ENCODE measurements around the gene SLX4IP.

The SLX4IP gene

DNA sequence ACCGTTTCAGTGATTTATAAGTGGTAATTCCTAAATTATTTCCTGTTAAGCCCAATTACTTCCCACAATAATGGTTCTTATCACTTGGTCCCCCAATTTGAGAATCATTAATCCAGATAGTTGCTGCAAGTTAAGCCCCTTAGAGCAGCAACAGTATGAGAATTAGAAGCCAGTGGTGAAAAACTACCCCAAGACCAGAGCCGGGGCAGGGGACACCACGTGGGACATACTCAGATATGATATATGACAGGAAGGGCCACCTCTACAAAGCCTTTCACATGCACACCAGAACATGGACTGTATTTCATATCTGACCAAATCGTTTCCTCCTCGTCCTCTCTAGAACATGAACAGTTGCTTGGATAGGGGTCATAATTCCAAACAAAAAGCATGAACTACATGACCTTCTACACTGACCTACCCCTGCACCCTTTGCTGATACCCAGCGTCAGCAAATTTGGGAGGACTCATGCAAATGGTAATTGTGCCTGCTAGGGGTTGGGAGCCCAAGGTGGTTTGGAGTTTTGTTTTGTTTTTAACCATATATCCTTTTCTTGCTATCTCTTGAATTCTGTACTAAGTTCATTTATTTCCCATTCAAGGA is 234.8 kb downstream of the SLX4IP start:
- H3K4me3 ChIP-seq (ENCODE audit: low read length): peak overlapping the region; percentile 89
- H3K27me3 ChIP-seq (ENCODE audit: control insufficient read depth, insufficient read depth, low read length): no peaks in the 10 kb centered on the region
- H3K4me2 ChIP-seq (ENCODE audit: low read length): peak overlapping the region; percentile 91
- H3K9me3 ChIP-seq (replicated peaks; ENCODE audit: low read length): no peaks in the 10 kb centered on the region
- H3K4me1 ChIP-seq (ENCODE audit: control insufficient read depth, insufficient read depth, low read length): peaks cover 49% of the 10 kb centered on the region
- H3K9ac ChIP-seq (ENCODE audit: low read depth, low read length): peak overlapping the region; percentile 79
- peaks cover 5% of the 10 kb centered on the region for H3K36me3 ChIP-seq (ENCODE audit: insufficient read depth, low read length)

DNA sequence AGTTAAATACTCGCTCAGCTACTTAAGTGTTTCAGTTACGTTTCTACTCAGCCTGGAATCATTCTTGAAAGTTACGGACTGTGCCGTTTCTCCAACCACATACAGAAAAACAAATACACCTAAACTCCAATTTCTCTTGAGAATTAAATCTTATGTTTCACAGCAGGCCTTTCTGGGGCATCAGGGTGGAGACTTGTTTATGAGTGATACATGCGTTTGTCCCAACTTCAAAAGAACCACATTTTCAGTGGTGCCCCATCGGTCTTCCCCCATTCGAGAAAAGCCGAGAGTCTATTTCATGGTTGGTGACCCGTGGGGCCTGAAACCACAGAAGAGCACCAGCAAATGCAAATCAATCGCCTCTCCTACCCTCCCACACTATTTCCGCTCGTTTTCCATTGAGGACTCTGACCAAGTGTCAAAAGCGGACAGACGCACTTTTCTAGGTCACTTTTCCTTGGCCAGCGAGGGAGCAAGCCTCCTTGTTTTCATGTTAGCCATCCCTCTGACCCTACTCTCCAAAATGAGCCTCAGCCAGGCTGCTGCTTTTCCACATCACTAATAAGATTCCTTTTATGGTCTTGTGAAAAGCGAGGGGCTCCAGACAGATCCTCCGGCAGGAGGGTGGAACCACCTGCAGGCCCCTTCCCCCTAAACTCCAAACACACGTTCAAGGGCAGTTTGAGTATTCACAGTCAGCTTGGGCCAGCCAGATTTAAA is 235.6 kb downstream of the SLX4IP start:
- peaks cover 47% of the 10 kb centered on the region for H3K4me1 ChIP-seq (ENCODE audit: control insufficient read depth, insufficient read depth, low read length)
- H3K4me2 ChIP-seq (ENCODE audit: low read length): peak overlapping the region; percentile 91
- H3K27me3 ChIP-seq (ENCODE audit: control insufficient read depth, insufficient read depth, low read length): no peaks in the 10 kb centered on the region
- H3K9me3 ChIP-seq (replicated peaks; ENCODE audit: low read length): no peaks in the 10 kb centered on the region
- H3K4me3 ChIP-seq (ENCODE audit: low read length): peak overlapping the region; percentile 89
- peak overlapping the region; percentile 79 for H3K9ac ChIP-seq (ENCODE audit: low read depth, low read length)
- H3K36me3 ChIP-seq (ENCODE audit: insufficient read depth, low read length): peaks cover 5% of the 10 kb centered on the region

DNA sequence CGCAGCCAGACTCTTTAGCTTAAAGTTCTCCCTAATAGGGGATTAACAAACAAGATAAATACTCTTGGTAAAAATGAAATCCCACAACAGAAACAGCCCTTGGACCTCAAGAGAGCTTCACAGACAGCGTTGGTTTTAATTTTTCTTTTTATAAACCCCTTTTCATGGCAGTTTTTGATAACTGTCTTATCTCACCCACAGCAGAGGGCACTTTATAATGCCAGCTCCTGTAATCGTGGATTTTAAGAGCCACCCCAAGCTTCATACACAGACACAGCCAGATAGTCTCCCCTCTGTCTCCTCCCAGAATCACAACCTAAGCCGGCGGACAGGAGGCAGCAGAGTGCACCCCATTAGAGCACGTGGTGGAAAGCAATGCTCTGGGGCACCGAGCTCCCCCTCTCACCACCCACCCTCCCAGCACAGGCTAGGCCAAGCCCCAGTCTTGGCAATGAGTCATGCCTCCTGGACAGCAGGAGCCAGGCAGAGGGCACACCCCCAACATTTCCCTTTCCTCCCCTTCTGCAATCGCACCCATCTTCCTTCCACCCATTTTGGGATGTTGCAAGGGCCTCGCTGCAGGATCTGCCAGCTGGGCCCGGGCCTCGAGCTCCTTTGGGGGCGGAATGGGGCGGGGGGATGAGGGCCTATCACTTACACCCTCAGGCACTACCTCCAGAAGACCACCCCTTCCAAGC is 236.3 kb downstream of the SLX4IP start:
- Histone ChIP-seq H3K27me3 (ENCODE audit: control insufficient read depth, insufficient read depth, low read length) (no peaks in the 10 kb centered on the region), H3K36me3 (ENCODE audit: insufficient read depth, low read length) (peaks cover 5% of the 10 kb centered on the region), H3K9ac (ENCODE audit: low read depth, low read length) (peak overlapping the region; percentile 96), H3K4me1 (ENCODE audit: control insufficient read depth, insufficient read depth, low read length) (peaks cover 42% of the 10 kb centered on the region), H3K4me3 (ENCODE audit: low read length) (peak overlapping the region; percentile 89), H3K9me3 (replicated peaks; ENCODE audit: low read length) (no peaks in the 10 kb centered on the region), H3K4me2 (ENCODE audit: low read length) (peak overlapping the region; percentile 91)

DNA sequence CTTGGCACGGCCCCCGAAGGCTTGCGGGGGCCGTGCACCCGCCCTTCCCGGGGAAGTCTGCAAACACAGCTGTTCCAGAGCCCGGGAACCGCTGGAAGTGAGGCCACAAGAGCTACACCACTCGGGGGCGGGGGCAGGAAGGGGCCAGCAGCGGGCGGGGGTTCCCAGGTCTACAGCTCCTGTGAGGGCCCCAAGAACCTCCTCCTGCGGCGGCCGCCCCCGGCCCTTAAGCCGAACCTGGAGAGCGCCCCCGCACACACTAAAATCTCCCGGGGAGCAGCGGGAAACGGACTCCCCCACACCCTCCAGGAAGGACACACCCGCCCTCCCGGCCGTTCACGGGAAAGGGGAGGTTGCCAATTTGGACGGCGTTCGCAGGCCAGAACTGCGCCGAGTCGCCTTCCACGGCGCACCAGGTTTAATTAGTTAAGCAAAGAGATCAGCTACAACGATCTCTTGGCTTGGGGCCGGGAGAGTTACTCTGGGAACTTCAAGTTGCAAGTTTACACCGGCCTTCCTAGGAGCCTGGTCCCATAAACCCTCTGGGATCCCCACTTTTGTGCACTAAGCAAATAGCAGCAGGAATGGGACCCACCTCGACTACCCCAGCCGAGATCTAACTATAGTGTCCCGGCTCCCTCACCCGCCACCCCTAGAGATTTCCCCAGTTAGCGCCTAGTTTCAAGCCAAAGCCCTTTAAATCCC is 237.0 kb downstream of the SLX4IP start:
- Histone ChIP-seq H3K36me3 (ENCODE audit: insufficient read depth, low read length) (peaks cover 5% of the 10 kb centered on the region), H3K9me3 (replicated peaks; ENCODE audit: low read length) (no peaks in the 10 kb centered on the region), H3K4me1 (ENCODE audit: control insufficient read depth, insufficient read depth, low read length) (peaks cover 35% of the 10 kb centered on the region), H3K27me3 (ENCODE audit: control insufficient read depth, insufficient read depth, low read length) (no peaks in the 10 kb centered on the region), H3K9ac (ENCODE audit: low read depth, low read length) (peak overlapping the region; percentile 96), H3K4me2 (ENCODE audit: low read length) (peak overlapping the region; percentile 91), H3K4me3 (ENCODE audit: low read length) (peak overlapping the region; percentile 89)

DNA sequence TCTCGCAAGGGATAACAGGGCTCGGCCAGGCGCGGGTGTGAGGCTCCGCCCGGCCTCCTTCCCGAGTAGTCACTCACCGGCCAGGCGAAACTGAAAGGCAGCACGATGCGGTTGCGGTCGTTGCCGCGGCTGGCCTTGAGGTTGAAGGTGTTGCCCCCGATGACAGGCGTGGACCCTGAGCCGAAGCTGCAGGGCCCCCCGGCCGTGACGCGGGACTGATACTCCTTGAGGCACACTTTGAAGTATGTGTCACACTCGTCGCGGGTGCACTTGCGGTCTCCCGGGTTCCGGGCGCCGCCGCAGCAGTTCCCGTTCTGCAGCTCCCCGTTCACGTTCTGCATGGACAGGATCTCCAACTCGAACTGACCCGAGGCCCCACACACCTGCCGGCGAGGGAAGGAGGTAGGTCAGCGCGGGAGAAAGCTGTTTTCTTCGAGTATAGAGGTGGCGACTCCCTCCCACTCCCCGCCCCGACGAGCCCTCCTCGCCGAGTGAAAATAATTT is 237.6 kb downstream of the SLX4IP start:
- Histone ChIP-seq H3K36me3 (ENCODE audit: insufficient read depth, low read length) (peaks cover 2% of the 10 kb centered on the region), H3K4me2 (ENCODE audit: low read length) (peak overlapping the region; percentile 91), H3K27me3 (ENCODE audit: control insufficient read depth, insufficient read depth, low read length) (no peaks in the 10 kb centered on the region), H3K9ac (ENCODE audit: low read depth, low read length) (peak overlapping the region; percentile 96), H3K4me1 (ENCODE audit: control insufficient read depth, insufficient read depth, low read length) (peaks cover 29% of the 10 kb centered on the region), H3K4me3 (ENCODE audit: low read length) (peak overlapping the region; percentile 89), H3K9me3 (replicated peaks; ENCODE audit: low read length) (no peaks in the 10 kb centered on the region)

DNA sequence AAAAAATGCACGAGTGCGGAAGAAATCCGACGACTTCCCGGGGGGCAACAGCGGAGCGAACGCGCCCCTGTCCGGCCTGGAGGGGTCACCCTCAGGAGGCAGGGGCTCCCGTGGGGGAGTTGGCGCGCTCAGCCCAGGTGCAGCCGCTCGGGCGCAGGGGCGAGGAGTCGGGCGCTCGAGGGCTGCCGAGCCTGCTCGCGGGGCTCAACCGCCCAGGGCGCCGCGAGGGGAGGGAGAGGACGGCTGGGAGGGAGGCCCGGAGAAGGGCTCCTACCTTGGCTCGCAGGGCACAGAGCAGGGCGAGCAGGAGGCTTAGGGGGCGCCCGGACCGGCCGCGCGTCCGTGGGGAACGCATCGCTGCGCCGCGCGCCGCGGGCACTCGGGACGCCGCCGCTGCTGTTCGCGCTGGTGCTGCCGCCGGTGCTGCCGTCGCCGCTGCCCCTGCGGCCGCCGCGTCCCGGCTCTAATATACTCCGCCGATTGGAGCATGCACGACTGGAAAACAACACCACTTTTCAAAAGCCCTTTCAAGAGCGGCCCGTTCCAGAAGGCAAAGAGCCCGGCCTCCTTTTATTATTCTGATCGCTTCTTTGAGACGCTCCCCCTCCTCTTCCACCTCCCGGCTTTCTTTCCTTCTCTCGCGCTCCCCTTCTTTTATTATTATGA is 238.2 kb downstream of the SLX4IP start:
- peaks cover 28% of the 10 kb centered on the region for H3K4me1 ChIP-seq (ENCODE audit: control insufficient read depth, insufficient read depth, low read length)
- no peaks in the 10 kb centered on the region for H3K27me3 ChIP-seq (ENCODE audit: control insufficient read depth, insufficient read depth, low read length)
- peak overlapping the region; percentile 89 for H3K4me3 ChIP-seq (ENCODE audit: low read length)
- no peaks in the 10 kb centered on the region for H3K9me3 ChIP-seq (replicated peaks; ENCODE audit: low read length)
- H3K9ac ChIP-seq (ENCODE audit: low read depth, low read length): peak overlapping the region; percentile 96
- peak overlapping the region; percentile 91 for H3K4me2 ChIP-seq (ENCODE audit: low read length)
- H3K36me3 ChIP-seq (ENCODE audit: insufficient read depth, low read length): no peaks in the 10 kb centered on the region

DNA sequence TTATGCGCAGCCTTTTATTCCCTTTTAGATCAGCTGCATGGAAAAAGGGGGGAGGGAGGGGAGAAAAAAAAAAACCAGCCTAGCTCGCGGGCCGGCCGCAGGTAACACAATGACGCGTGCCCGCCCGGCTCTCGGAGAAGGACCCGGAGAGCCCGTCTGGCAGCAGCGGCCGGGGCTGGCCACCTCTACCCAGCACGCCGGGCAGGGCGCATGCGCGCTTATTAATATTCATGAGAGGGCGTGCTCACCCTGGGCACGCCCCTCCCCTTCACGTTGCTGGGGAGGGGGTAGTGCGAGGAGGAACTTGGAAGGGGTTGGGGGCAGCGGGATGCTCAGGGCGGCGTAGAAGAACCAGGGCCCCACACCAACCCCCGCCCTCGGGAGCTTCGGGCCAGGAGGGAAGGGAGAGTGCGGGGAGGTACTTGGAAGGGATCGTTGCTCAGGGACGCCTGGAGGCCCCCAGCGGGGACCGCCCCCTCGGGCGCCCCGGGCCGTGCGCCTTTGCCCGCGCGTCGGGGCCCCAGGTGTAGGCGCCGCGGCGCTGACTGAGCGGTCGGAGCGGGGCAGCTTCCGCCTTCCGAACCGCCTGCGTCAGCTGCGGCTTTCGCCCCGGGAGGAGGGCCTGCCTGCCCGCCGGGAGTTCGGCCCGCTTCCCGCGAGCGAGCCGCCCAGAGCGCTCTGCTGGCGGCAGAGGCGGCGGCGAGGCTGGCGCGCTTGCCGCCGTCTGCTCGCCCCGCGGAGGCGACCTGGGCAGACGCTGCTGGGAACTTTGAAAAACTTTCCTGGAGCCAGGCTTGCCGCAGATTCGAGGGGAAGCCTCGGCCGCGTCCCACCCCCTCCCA is 239.0 kb downstream of the SLX4IP start, which contains the start of gene JAG1:
Gene JAG1, minus strand, starts transcription at position 158 of the 842 bp plus-strand sequence. CDS start 469 bp downstream, outside the sequence.
- Histone ChIP-seq H3K36me3 (ENCODE audit: insufficient read depth, low read length) (no peaks in the 10 kb centered on the region), H3K4me2 (ENCODE audit: low read length) (peak within 1 kb of the TSS; percentile 91), H3K9me3 (replicated peaks; ENCODE audit: low read length) (no peaks in the 10 kb centered on the region), H3K4me3 (ENCODE audit: low read length) (peak within 1 kb of the TSS; percentile 89), H3K4me1 (ENCODE audit: control insufficient read depth, insufficient read depth, low read length) (peaks cover 33% of the 10 kb centered on the region), H3K9ac (ENCODE audit: low read depth, low read length) (peak within 1 kb of the TSS; percentile 96), H3K27me3 (ENCODE audit: control insufficient read depth, insufficient read depth, low read length) (no peaks in the 10 kb centered on the region)

DNA sequence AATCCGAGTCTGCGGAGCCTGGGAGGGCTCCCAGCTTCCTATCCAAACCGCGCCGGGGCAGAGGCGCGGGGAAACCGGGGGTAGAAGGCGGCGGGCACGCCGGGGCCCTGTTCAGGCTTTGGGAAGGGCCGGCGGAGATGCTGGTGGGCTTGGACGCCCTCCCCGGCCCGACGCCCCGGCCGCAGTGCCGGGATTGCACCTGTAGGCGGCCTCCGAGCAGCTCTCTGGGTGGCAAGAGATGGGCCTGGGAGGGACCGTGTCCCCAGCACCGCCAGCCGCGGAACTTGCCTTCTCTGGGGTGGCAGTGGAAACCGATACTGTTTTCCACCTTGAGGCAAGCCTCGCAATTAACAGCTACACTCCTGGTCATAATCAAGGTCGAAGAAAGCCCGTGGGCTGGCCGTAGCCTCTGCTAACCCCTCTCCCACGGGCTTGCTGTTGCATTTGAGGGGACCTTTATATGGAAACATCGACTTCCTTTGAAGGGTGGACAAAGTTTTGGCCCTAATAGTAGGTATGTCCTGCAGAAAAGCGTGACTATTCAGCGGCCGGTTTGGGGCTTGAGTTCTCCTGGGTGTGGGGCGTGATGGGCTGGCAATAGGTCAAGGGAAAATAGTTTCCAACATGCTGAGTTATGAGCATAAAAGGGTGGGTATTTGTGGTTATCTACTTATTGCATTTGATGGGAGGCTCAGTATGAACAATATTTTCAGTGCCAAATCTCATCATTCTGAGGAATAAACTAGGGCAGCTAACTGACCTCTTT is 239.8 kb downstream of the SLX4IP start:
- peak overlapping the region; percentile 89 for H3K4me3 ChIP-seq (ENCODE audit: low read length)
- H3K36me3 ChIP-seq (ENCODE audit: insufficient read depth, low read length): no peaks in the 10 kb centered on the region
- H3K27me3 ChIP-seq (ENCODE audit: control insufficient read depth, insufficient read depth, low read length): no peaks in the 10 kb centered on the region
- peak overlapping the region; percentile 96 for H3K9ac ChIP-seq (ENCODE audit: low read depth, low read length)
- H3K4me1 ChIP-seq (ENCODE audit: control insufficient read depth, insufficient read depth, low read length): peaks cover 38% of the 10 kb centered on the region
- H3K9me3 ChIP-seq (replicated peaks; ENCODE audit: low read length): no peaks in the 10 kb centered on the region
- H3K4me2 ChIP-seq (ENCODE audit: low read length): peak overlapping the region; percentile 91

DNA sequence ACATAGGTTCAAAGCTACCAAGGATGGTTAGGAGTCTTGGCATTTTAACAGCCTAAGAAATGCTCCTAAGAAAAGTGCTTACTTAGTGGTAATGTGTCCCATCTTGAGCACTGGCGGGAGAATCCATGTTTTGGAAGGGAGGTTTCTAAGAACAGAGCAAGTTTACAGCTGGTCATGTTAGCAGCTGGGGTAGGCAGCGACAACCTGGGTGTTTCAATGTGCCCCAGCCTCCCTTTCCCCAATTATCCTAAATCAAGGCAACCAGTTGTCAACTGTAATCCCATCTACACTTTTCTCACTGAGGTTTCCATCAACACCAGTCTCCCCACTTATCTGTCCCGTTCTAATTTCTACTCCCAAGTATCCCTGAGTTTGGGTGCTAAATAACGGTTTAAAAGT is 240.3 kb downstream of the SLX4IP start:
- H3K36me3 ChIP-seq (ENCODE audit: insufficient read depth, low read length): no peaks in the 10 kb centered on the region
- H3K4me2 ChIP-seq (ENCODE audit: low read length): peak overlapping the region; percentile 91
- H3K4me3 ChIP-seq (ENCODE audit: low read length): no peak overlapping the region
- H3K9ac ChIP-seq (ENCODE audit: low read depth, low read length): peak overlapping the region; percentile 96
- no peaks in the 10 kb centered on the region for H3K27me3 ChIP-seq (ENCODE audit: control insufficient read depth, insufficient read depth, low read length)
- no peaks in the 10 kb centered on the region for H3K9me3 ChIP-seq (replicated peaks; ENCODE audit: low read length)
- peaks cover 32% of the 10 kb centered on the region for H3K4me1 ChIP-seq (ENCODE audit: control insufficient read depth, insufficient read depth, low read length)

All from skeletal muscle satellite cell (primary cell).